Breast epithelium (tissue), 3 donors: ENCODE measurements around the gene COL25A1.

Experiments used
- POLR2A ChIP-seq: fragments of 450-650 bp; IDR thresholded peaks from one replicate; pipeline ENCODE4 v1.6.1; 2016; ENCODE audit warnings: antibody characterized with exemption, mild to moderate bottlenecking, moderate library complexity
- POLR2AphosphoS5 ChIP-seq, 3 donors: sonication (generic); formaldehyde crosslinking; IDR thresholded peaks; one replicate each; pipeline ENCODE4 v1.6.1; 2017; ENCODE audit warnings: antibody characterized with exemption in 3 of 3
- TF ChIP-seq, protein P1 (sequence below), 3 donors: fragments of 450-650 bp; IDR thresholded peaks; one replicate each; pipeline ENCODE4 v1.5.1; 2016 to 2017; ENCODE audit warnings: antibody characterized with exemption in 3 of 3, mild to moderate bottlenecking in 3 of 3, moderate library complexity in 3 of 3

- TF ChIP-seq, protein P1, sequence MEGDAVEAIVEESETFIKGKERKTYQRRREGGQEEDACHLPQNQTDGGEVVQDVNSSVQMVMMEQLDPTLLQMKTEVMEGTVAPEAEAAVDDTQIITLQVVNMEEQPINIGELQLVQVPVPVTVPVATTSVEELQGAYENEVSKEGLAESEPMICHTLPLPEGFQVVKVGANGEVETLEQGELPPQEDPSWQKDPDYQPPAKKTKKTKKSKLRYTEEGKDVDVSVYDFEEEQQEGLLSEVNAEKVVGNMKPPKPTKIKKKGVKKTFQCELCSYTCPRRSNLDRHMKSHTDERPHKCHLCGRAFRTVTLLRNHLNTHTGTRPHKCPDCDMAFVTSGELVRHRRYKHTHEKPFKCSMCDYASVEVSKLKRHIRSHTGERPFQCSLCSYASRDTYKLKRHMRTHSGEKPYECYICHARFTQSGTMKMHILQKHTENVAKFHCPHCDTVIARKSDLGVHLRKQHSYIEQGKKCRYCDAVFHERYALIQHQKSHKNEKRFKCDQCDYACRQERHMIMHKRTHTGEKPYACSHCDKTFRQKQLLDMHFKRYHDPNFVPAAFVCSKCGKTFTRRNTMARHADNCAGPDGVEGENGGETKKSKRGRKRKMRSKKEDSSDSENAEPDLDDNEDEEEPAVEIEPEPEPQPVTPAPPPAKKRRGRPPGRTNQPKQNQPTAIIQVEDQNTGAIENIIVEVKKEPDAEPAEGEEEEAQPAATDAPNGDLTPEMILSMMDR (IDR thresholded peaks at IDR 0.05), result peak; percentile 9 to 39 (median 38)
- TF ChIP-seq POLR2A, result no peak
- no peak for TF ChIP-seq POLR2AphosphoS5 (IDR thresholded peaks at IDR 0.05)
These were observed 4.0 kb downstream of the COL25A1 start for GRCh38 chr4:109298279-109299010.
